ENCODE data around the gene TRIM56. TPM values are rescaled to one million over a fixed set of nuclear protein-coding genes. Genes with fewer than 3 reads are reported as not detected.

TRIM56 gene
- total and polyA plus RNA-seq, 2 of the 13 experiments (the other 11 are each of a cell fraction or from before 2014, with no cell fraction given) = 3.2 to 7.1 TPM

DNA sequence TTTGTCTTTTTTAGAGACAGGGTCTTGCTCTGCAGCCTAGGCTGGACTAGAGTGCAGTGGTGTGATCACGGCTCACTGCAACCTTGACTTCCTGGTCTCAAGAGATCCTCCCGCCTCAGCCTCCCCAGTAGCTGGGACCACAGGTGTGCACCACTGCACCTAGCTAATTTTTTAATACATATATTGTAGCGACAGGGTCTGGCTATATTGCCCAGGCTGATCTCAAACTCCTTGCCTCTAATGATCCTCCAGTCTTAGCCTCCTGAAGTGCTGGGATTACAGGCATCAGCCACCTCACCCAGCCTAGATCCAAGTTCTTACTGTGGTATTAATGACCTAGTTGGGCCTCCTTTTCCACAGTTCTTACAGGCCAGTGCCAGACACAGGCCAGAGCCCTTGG, 29.9 kb downstream of the TRIM56 start:
- TF ChIP-seq RBM39 (IDR thresholded peaks at IDR 0.05; ENCODE audit: low read depth, low read length, poor library complexity, severe bottlenecking) (no peak), FOXK1 (CRISPR knock-in tag; IDR thresholded peaks at IDR 0.05; ENCODE audit: borderline replicate concordance, low read depth) (no peak), ZNF121 (CRISPR knock-in tag; IDR thresholded peaks at IDR 0.05) (peak; percentile 68; the same call in 1 of the 2 replicates)
- TF ChIP-seq, protein P1, sequence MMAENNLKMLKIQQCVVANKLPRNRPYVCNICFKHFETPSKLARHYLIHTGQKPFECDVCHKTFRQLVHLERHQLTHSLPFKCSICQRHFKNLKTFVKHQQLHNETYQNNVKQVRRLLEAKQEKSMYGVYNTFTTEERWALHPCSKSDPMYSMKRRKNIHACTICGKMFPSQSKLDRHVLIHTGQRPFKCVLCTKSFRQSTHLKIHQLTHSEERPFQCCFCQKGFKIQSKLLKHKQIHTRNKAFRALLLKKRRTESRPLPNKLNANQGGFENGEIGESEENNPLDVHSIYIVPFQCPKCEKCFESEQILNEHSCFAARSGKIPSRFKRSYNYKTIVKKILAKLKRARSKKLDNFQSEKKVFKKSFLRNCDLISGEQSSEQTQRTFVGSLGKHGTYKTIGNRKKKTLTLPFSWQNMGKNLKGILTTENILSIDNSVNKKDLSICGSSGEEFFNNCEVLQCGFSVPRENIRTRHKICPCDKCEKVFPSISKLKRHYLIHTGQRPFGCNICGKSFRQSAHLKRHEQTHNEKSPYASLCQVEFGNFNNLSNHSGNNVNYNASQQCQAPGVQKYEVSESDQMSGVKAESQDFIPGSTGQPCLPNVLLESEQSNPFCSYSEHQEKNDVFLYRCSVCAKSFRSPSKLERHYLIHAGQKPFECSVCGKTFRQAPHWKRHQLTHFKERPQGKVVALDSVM (CRISPR knock-in tag; IDR thresholded peaks at IDR 0.05) = peak; percentile 69; the same call in 1 of the 2 replicates
- no peak overlapping the region for H3K9ac ChIP-seq (ENCODE audit: insufficient read depth, low read depth, low read length)
- no peaks in the 10 kb centered on the region for H3K79me2 ChIP-seq (ENCODE audit: insufficient read depth, low read length)
- H3K27ac ChIP-seq (ENCODE audit: extremely low read length, insufficient read depth, low read length) = no peak overlapping the region
- H2AFZ ChIP-seq (ENCODE audit: low read length) = no peak overlapping the region
- ChIA-PET CTCF (ENCODE audit: low intra/inter-chr PET ratio, low total read pairs) (no interaction called here), POLR2A (interaction anchor here (1.5 kb wide), 1 partner anchor 9 kb away, joined by 4 read pairs; no protein-coding TSS in a partner anchor)
- FAIRE-seq = no peak
- 68% methylated on average over 3 of the region's 3 CpGs for WGBS (ENCODE audit: low lambda C conversion rate)
- intact Hi-C loops (cut with micrococcal nuclease; ENCODE audit: unreplicated experiment) = no loop called here
- 0 out of 5 replicates have a peak, but pooled peaks cover 0 to 3% of the 10 kb centered on the region in 2 experiments for H3K27me3 ChIP-seq (ENCODE audit: control insufficient read depth in 1 of 2, insufficient read depth in 2 of 2, low read length in 2 of 2)
- no peaks in the 10 kb centered on the region for H3K36me3 ChIP-seq (replicated peaks in 1 of 2; ENCODE audit: control insufficient read depth in 1 of 2, insufficient read depth in 2 of 2, low read length in 2 of 2)
- in situ Hi-C loops (cut with HindIII; ENCODE audit: extremely low pct_ligation_motif_present, low pct_unique_long_range_greater_than_20kb) = no loop called here
- no TSS peak for BruUV-seq (replicated peaks)
- no peak for ATAC-seq
- DNase-seq (ENCODE audit: low spot score) = no peak
- H3K4me2 ChIP-seq (ENCODE audit: low read depth, low read length) = no peak overlapping the region
- H3K4me3 ChIP-seq (replicated peaks in 1 of 3; ENCODE audit: insufficient read depth in 1 of 3, low read depth in 2 of 3, low read length in 3 of 3) = no peak overlapping the region
- no peaks in the 10 kb centered on the region for H3K9me3 ChIP-seq (ENCODE audit: low read length)
- peaks cover 62% of the 10 kb centered on the region for H3K4me1 ChIP-seq (ENCODE audit: insufficient read depth, low read length)
- H4K20me1 ChIP-seq (ENCODE audit: insufficient read depth, low read length) = no peaks in the 10 kb centered on the region

DNA sequence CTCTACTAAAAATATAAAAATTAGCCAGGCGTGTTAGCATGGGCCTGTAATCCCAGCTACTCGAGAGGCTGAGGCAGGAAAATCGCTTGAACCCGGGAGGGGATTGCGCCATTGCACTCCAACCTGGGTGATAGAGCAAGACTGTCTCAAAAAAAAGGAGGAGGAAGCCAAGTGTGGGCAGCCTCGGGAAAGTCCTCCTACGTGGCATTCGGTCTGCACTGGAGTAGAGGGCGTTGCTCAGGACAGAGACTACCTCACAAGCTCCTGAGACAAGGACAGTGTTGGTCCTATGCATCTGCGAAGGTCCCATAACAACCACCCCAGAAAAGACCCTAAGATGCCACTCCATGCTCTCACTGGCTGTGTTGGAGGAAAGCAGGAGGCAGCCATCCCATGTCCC, 31.6 kb downstream of the TRIM56 start:
- in situ Hi-C loops (cut with HindIII; ENCODE audit: extremely low pct_ligation_motif_present, low pct_unique_long_range_greater_than_20kb) = no loop called here
- CTCF ChIA-PET (ENCODE audit: low intra/inter-chr PET ratio, low total read pairs) = no interaction called here
- DNase-seq (ENCODE audit: low spot score) (no peak), ATAC-seq (no peak), FAIRE-seq (no peak)
- Histone ChIP-seq H3K79me2 (ENCODE audit: insufficient read depth, low read length) (no peaks in the 10 kb centered on the region), H3K4me1 (ENCODE audit: insufficient read depth, low read length) (peaks cover 68% of the 10 kb centered on the region), H3K4me3 (replicated peaks in 1 of 3; ENCODE audit: insufficient read depth in 1 of 3, low read depth in 2 of 3, low read length in 3 of 3) (no peak overlapping the region), H4K20me1 (ENCODE audit: insufficient read depth, low read length) (no peaks in the 10 kb centered on the region), H3K27ac (ENCODE audit: extremely low read length, insufficient read depth, low read length) (no peak overlapping the region), H3K9me3 (ENCODE audit: low read length) (no peaks in the 10 kb centered on the region), H3K9ac (ENCODE audit: insufficient read depth, low read depth, low read length) (no peak overlapping the region), H3K27me3 (ENCODE audit: control insufficient read depth in 1 of 2, insufficient read depth in 2 of 2, low read length in 2 of 2) (0 out of 5 replicates have a peak, but pooled peaks cover 0 to 1% of the 10 kb centered on the region in 2 experiments), H3K36me3 (replicated peaks in 1 of 2; ENCODE audit: control insufficient read depth in 1 of 2, insufficient read depth in 2 of 2, low read length in 2 of 2) (no peaks in the 10 kb centered on the region), H2AFZ (ENCODE audit: low read length) (no peak overlapping the region), H3K4me2 (ENCODE audit: low read depth, low read length) (peak overlapping the region; percentile 41; the same call in 1 of the 2 replicates)
- 33% methylated on average over 6 of the region's 10 CpGs for WGBS (ENCODE audit: low lambda C conversion rate)
- POLR2A ChIA-PET = interaction anchor here (0.8 to 1.9 kb wide), 8 partner anchors 9 to 531 kb away, joined by 3 to 17 read pairs (median 6); partner anchors contain the start of genes FBXO24, LRCH4, SERPINE1 and SRRT
- no TSS peak for BruUV-seq (replicated peaks)
- TF ChIP-seq ZNF7 (CRISPR knock-in tag; IDR thresholded peaks at IDR 0.05) (peak; percentile 47; the same call in 1 of the 2 replicates), ZNF883 (CRISPR knock-in tag; IDR thresholded peaks at IDR 0.05; ENCODE audit: not compliant biosample characterization) (no peak), ZFX (CRISPR knock-in tag; IDR thresholded peaks at IDR 0.05; ENCODE audit: low read depth) (0 out of 2 replicates have a peak, but pooled peaks have one; percentile 1), MTF2 (CRISPR knock-in tag; IDR thresholded peaks at IDR 0.05; ENCODE audit: borderline replicate concordance) (no peak)
- TF ChIP-seq, protein P2, sequence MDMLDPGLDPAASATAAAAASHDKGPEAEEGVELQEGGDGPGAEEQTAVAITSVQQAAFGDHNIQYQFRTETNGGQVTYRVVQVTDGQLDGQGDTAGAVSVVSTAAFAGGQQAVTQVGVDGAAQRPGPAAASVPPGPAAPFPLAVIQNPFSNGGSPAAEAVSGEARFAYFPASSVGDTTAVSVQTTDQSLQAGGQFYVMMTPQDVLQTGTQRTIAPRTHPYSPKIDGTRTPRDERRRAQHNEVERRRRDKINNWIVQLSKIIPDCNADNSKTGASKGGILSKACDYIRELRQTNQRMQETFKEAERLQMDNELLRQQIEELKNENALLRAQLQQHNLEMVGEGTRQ (IDR thresholded peaks at IDR 0.05; ENCODE audit: low read depth, low read length) = no peak
- TF ChIP-seq, protein P2 (CRISPR knock-in tag; IDR thresholded peaks at IDR 0.05; ENCODE audit: borderline replicate concordance) = no peak
- intact Hi-C loops (cut with micrococcal nuclease; ENCODE audit: unreplicated experiment) = no loop called here
